Ovary (tissue), 3 donors: ENCODE data around the gene HACD2.

Experiments
- CTCF ChIP-seq, 3 donors: fragments of 450-650 bp in 2 of 3; fragments of 200-600 bp in 1 of 3; IDR thresholded peaks; one replicate each; pipeline versions ENCODE4 v1.5.1 to v1.8.0; 2016 to 2022; ENCODE audit warnings: antibody characterized with exemption in 3 of 3, mild to moderate bottlenecking in 1 of 3
- EP300 ChIP-seq: sonication (generic); formaldehyde crosslinking; IDR thresholded peaks from one replicate; pipeline ENCODE4 v1.6.1; 2017; ENCODE audit warnings: antibody characterized with exemption
- POLR2A ChIP-seq: fragments of 450-650 bp; IDR thresholded peaks from one replicate; pipeline ENCODE4 v1.6.1; 2017; ENCODE audit warnings: antibody characterized with exemption, mild to moderate bottlenecking, moderate library complexity
- donor health status: DM: no; HTN: no; CAD: no.

GRCh38 chr3:123606527-123606926, 21.7 kb upstream of the HACD2 start:
- TF ChIP-seq POLR2A (no peak), CTCF (IDR thresholded peaks at IDR 0.05) (no peak), EP300 (no peak)
